HCT116 (cell line): Measurements from ENCODE around the gene CFAP53. TPM values are rescaled to one million over a fixed set of nuclear protein-coding genes. Genes with fewer than 3 reads are reported as not detected.

Experiments used
- ATAC-seq: fragments of 200-7000 bp; cut with Tn5 transposase; 2 replicates; pipeline ENCODE4 v1.9.1; 2020; ENCODE audit warnings: mild to moderate bottlenecking, moderate library complexity
- BruUV-seq: library from RNA; stranded (reverse); fragments of 400-500 nt; replicated peaks from 2 replicates; lab custom pipeline; 2021; lab: Mats Ljungman, UMichigan
- CTCF ChIA-PET: fragments of 300-600 bp; sonication (Branson Sonifier 250); formaldehyde crosslinking; loops from one replicate; lab custom pipeline; 2021; ENCODE audit warnings: antibody characterized with exemption; lab: Charles Lee
- POLR2A ChIA-PET: fragments of 300-600, 350-600 bp; sonication (Branson Sonifier 250); formaldehyde crosslinking; loops from one replicate; lab custom pipeline; 2021; ENCODE audit warnings: antibody characterized with exemption; lab: Charles Lee
- RAD21 ChIA-PET, 2 experiments: fragments of 300-600 bp; sonication (Branson Sonifier 250); formaldehyde crosslinking; loops; one replicate each; lab custom pipeline; 2023; ENCODE audit warnings: low total read pairs in 2 of 2; ENCODE audit not compliant: uncharacterized antibody in 2 of 2, unreplicated experiment in 2 of 2, low non-redundant PET in 1 of 2; lab: Charles Lee
- DNase-seq: peaks from one replicate; pipeline ENCODE4 v3.0.0-alpha.2; 2010; ENCODE audit warnings: low read depth, low spot score
- H2AFZ ChIP-seq: fragments of 200-600 bp; shearing (Covaris generic), sonication (generic); 2 replicates; pipeline ENCODE4 v1.6.1; 2017; ENCODE audit warnings: low read depth, mixed run types, mixed read lengths, antibody characterized with exemption, low read length; ENCODE audit not compliant: poor library complexity, severe bottlenecking
- H3K27ac ChIP-seq: 2 replicates; pipeline ENCODE4 v1.5.1; 2012; ENCODE audit warnings: low read depth, low read length
- H3K27me3 ChIP-seq: fragments of 200-600 bp; sonication (generic); 2 replicates; pipeline ENCODE4 v1.6.1; 2016; ENCODE audit warnings: mixed run types, low read length, mixed read lengths; ENCODE audit not compliant: insufficient read depth
- H3K36me3 ChIP-seq, 2 experiments: fragments of 200-500 bp in 1 of 2; fragments of 200-600 bp in 1 of 2; sonication (Bioruptor generic) in 1 of 2; sonication (generic) in 1 of 2; 2 replicates each; pipeline versions ENCODE4 v1.5.1 to v1.6.1; 2014 to 2016; ENCODE audit warnings: low read length in 2 of 2, inconsistent platforms in 1 of 2, mixed read lengths in 1 of 2, mixed run types in 1 of 2; ENCODE audit not compliant: insufficient read depth in 2 of 2, control insufficient read depth in 1 of 2
- H3K4me1 ChIP-seq, 2 experiments: fragments of 200-600 bp in 1 of 2; sonication (generic) in 1 of 2; 2 replicates each; pipeline versions ENCODE4 v1.5.1 to v1.6.1; 2012 to 2017; ENCODE audit warnings: low read length in 2 of 2, inconsistent platforms in 1 of 2, mild to moderate bottlenecking in 1 of 2, mixed read lengths in 1 of 2, mixed run types in 1 of 2, moderate library complexity in 1 of 2; ENCODE audit not compliant: insufficient read depth in 2 of 2, control insufficient read depth in 1 of 2
- H3K4me2 ChIP-seq: fragments of 200-600 bp; sonication (generic); 2 replicates; pipeline ENCODE4 v1.6.1; 2017; ENCODE audit warnings: mixed run types, low read length, mixed read lengths
- H3K4me3 ChIP-seq, 2 experiments: fragments of 200-600 bp in 1 of 2; sonication (generic) in 1 of 2; replicated peaks in 1 of 2; 2 replicates each; pipeline ENCODE4 v1.5.1; 2011 to 2016; ENCODE audit warnings: low read length in 2 of 2, control low read depth in 1 of 2, low read depth in 1 of 2, mild to moderate bottlenecking in 1 of 2, mixed read lengths in 1 of 2, mixed run types in 1 of 2
- H3K79me2 ChIP-seq: fragments of 200-600 bp; sonication (generic); 2 replicates; pipeline ENCODE4 v1.6.1; 2017; ENCODE audit warnings: mild to moderate bottlenecking, mixed run types, low read length, moderate library complexity, mixed read lengths; ENCODE audit not compliant: insufficient read depth
- H3K9ac ChIP-seq: fragments of 200-600 bp; sonication (generic); 2 replicates; pipeline ENCODE4 v1.6.1; 2016; ENCODE audit warnings: low read length, mixed read lengths
- H3K9me2 ChIP-seq: fragments of 200-600 bp; sonication (generic), shearing (Covaris generic); 2 replicates; pipeline ENCODE4 v1.6.1; 2017; ENCODE audit warnings: mixed run types, mild to moderate bottlenecking, moderate library complexity; ENCODE audit not compliant: insufficient read depth
- H3K9me3 ChIP-seq, 2 experiments: fragments of 200-500 bp in 1 of 2; fragments of 200-600 bp in 1 of 2; sonication (Bioruptor generic) in 1 of 2; sonication (generic) in 1 of 2; 2 replicates each; pipeline ENCODE4 v1.6.1; 2014 to 2017; ENCODE audit warnings: low read length in 2 of 2, mixed read lengths in 2 of 2, inconsistent platforms in 1 of 2, low read depth in 1 of 2, mild to moderate bottlenecking in 1 of 2, mixed run types in 1 of 2, moderate library complexity in 1 of 2; ENCODE audit not compliant: control insufficient read depth in 1 of 2, insufficient read depth in 1 of 2
- H4K20me1 ChIP-seq: fragments of 200-600 bp; sonication (generic), shearing (Covaris generic); 2 replicates; pipeline ENCODE4 v1.6.1; 2017; ENCODE audit warnings: mixed run types, mild to moderate bottlenecking, moderate library complexity; ENCODE audit not compliant: insufficient read depth
- CEBPB ChIP-seq: IDR thresholded peaks from 2 replicates; pipeline ENCODE4 v1.6.1; 2012; ENCODE audit warnings: low read depth
- EGR1 ChIP-seq: IDR thresholded peaks from 2 replicates; pipeline ENCODE4 v1.6.1; 2012; ENCODE audit warnings: low read depth
- ELF1 ChIP-seq: IDR thresholded peaks from 2 replicates; pipeline ENCODE4 v1.6.1; 2012; ENCODE audit warnings: low read depth, borderline replicate concordance
- EZH2 ChIP-seq: fragments of 200-600 bp; sonication (generic); IDR thresholded peaks from 2 replicates; pipeline ENCODE4 v1.6.1; 2017; ENCODE audit warnings: antibody characterized with exemption, mixed run types
- EZH2phosphoT487 ChIP-seq: fragments of 200-600 bp; IDR thresholded peaks from 2 replicates; pipeline ENCODE4 v1.6.1; 2018; ENCODE audit warnings: antibody characterized with exemption, borderline replicate concordance
- FOSL1 ChIP-seq: IDR thresholded peaks from 2 replicates; pipeline ENCODE4 v1.6.1; 2012; ENCODE audit warnings: low read depth
- JUND ChIP-seq: IDR thresholded peaks from 2 replicates; pipeline ENCODE4 v1.6.1; 2012
- POLR2A ChIP-seq: IDR thresholded peaks from 2 replicates; pipeline ENCODE4 v1.7.0; 2011; ENCODE audit warnings: borderline replicate concordance; ENCODE audit not compliant: insufficient read depth, insufficient read length; ENCODE audit errors: extremely low read depth
- POLR2AphosphoS5 ChIP-seq: IDR thresholded peaks from 2 replicates; pipeline ENCODE4 v1.6.1; 2011; ENCODE audit warnings: mild to moderate bottlenecking, low read depth, low read length, moderate library complexity
- RAD21 ChIP-seq: IDR thresholded peaks from 2 replicates; pipeline ENCODE4 v1.6.1; 2012; ENCODE audit warnings: low read depth, mild to moderate bottlenecking
- SIN3A ChIP-seq: IDR thresholded peaks from 2 replicates; pipeline ENCODE4 v1.6.1; 2012; ENCODE audit warnings: low read depth
- SP1 ChIP-seq: IDR thresholded peaks from 2 replicates; pipeline ENCODE4 v1.6.1; 2012; ENCODE audit warnings: low read depth
- SRF ChIP-seq: IDR thresholded peaks from 2 replicates; pipeline ENCODE4 v1.6.1; 2012; ENCODE audit warnings: low read depth
- TCF7L2 ChIP-seq: IDR thresholded peaks from 2 replicates; pipeline ENCODE4 v1.7.0; 2011; ENCODE audit warnings: borderline replicate concordance, inconsistent platforms; ENCODE audit not compliant: insufficient read depth, insufficient read length; ENCODE audit errors: extremely low read depth
- YY1 ChIP-seq: IDR thresholded peaks from 2 replicates; pipeline ENCODE4 v1.6.1; 2011; ENCODE audit warnings: low read length, low read depth, moderate library complexity, mild to moderate bottlenecking; ENCODE audit not compliant: insufficient replicate concordance; ENCODE audit errors: extremely low read depth
- ZFX ChIP-seq: fragments of 450-650 bp; IDR thresholded peaks from 2 replicates; pipeline ENCODE4 v1.6.1; 2017
- intact Hi-C: fragments of 100-400 bp; cut with micrococcal nuclease; formaldehyde crosslinking; loops from 2 replicates; pipeline ENCODE4 v1.10.0; 2022
- total RNA-seq: library from RNA; stranded (reverse); gene quantifications from one replicate; pipeline ENCODE4 v1.2.1, GENCODE V29; 2021; ENCODE audit not compliant: unreplicated experiment
- TF ChIP-seq, protein P1 (sequence below), 3 experiments: fragments of 200-600 bp in 1 of 3; sonication (generic) in 1 of 3; IDR thresholded peaks in 2 of 3; conservative IDR thresholded peaks in 1 of 3; 2 replicates each; pipeline ENCODE4 v1.5.1; 2012 to 2017; ENCODE audit warnings: low read depth in 2 of 3, low read length in 2 of 3, antibody characterized with exemption in 1 of 3, borderline replicate concordance in 1 of 3, control low read depth in 1 of 3, mild to moderate bottlenecking in 1 of 3, mixed read lengths in 1 of 3, mixed run types in 1 of 3, moderate library complexity in 1 of 3; ENCODE audit not compliant: insufficient read depth in 1 of 3
- TF ChIP-seq, protein P2 (sequence below): IDR thresholded peaks from 2 replicates; pipeline ENCODE4 v1.6.1; 2012
- TF ChIP-seq, protein P3 (sequence below): IDR thresholded peaks from 2 replicates; pipeline ENCODE4 v1.6.1; 2011; ENCODE audit warnings: mild to moderate bottlenecking, low read length, moderate library complexity; ENCODE audit not compliant: insufficient replicate concordance; ENCODE audit errors: extremely low read depth
- TF ChIP-seq, protein P4 (sequence below): IDR thresholded peaks from 2 replicates; pipeline ENCODE4 v1.6.1; 2012

CFAP53 gene
- total RNA-seq, 1 experiment from 2014 or later, result 1.1 TPM

DNA sequence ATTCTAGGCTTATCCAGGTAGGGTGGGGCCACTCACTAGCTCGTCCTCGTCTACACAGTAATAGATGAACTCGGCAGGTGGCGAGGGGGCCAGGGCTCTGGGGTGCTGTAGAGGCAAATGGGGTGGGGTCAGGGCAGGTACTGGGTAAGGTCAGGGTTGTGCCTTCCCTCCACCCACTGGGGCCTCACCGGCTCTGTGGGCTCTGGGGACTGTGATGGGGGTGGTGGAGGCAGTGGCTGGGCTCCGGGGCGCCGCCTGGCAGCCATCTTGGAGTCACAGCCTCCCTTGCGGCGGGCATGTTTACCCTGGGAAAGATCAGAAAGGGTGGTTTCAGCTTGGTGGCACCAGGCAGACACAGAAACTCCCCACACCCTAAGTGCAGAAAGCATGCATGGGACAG, 8.6 kb upstream of the CFAP53 start:
- Histone ChIP-seq H3K4me1 (peaks cover 2 to 3% of the 10 kb centered on the region in 2 experiments; a peak in 2 of 4 replicates), H3K4me3 (no peak overlapping the region), H3K27me3 (no peaks in the 10 kb centered on the region), H3K36me3 (peaks cover 52 to 80% of the 10 kb centered on the region in 2 experiments), H2AFZ (no peak overlapping the region), H3K9me3 (no peaks in the 10 kb centered on the region)
- ATAC-seq, result no peak
- TF ChIP-seq, protein P1, sequence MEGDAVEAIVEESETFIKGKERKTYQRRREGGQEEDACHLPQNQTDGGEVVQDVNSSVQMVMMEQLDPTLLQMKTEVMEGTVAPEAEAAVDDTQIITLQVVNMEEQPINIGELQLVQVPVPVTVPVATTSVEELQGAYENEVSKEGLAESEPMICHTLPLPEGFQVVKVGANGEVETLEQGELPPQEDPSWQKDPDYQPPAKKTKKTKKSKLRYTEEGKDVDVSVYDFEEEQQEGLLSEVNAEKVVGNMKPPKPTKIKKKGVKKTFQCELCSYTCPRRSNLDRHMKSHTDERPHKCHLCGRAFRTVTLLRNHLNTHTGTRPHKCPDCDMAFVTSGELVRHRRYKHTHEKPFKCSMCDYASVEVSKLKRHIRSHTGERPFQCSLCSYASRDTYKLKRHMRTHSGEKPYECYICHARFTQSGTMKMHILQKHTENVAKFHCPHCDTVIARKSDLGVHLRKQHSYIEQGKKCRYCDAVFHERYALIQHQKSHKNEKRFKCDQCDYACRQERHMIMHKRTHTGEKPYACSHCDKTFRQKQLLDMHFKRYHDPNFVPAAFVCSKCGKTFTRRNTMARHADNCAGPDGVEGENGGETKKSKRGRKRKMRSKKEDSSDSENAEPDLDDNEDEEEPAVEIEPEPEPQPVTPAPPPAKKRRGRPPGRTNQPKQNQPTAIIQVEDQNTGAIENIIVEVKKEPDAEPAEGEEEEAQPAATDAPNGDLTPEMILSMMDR (IDR thresholded peaks at IDR 0.05 in 2 of 3, conservative IDR thresholded peaks at IDR 0.05 in 1 of 3; ENCODE audit: borderline replicate concordance in 1 of 3, insufficient read depth in 1 of 3, low read depth in 2 of 3, low read length in 2 of 3), result no peak
- TF ChIP-seq SRF (no peak), SIN3A (no peak), EZH2phosphoT487 (no peak), RAD21 (no peak), TCF7L2 (no peak), EZH2 (no peak), POLR2AphosphoS5 (no peak), YY1 (no peak), JUND (no peak), ZFX (no peak), POLR2A (no peak), FOSL1 (no peak), SP1 (no peak), ELF1 (no peak), EGR1 (no peak), CEBPB (no peak)
- TF ChIP-seq, protein P2, sequence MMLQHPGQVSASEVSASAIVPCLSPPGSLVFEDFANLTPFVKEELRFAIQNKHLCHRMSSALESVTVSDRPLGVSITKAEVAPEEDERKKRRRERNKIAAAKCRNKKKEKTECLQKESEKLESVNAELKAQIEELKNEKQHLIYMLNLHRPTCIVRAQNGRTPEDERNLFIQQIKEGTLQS, result no peak
- TF ChIP-seq, protein P3, sequence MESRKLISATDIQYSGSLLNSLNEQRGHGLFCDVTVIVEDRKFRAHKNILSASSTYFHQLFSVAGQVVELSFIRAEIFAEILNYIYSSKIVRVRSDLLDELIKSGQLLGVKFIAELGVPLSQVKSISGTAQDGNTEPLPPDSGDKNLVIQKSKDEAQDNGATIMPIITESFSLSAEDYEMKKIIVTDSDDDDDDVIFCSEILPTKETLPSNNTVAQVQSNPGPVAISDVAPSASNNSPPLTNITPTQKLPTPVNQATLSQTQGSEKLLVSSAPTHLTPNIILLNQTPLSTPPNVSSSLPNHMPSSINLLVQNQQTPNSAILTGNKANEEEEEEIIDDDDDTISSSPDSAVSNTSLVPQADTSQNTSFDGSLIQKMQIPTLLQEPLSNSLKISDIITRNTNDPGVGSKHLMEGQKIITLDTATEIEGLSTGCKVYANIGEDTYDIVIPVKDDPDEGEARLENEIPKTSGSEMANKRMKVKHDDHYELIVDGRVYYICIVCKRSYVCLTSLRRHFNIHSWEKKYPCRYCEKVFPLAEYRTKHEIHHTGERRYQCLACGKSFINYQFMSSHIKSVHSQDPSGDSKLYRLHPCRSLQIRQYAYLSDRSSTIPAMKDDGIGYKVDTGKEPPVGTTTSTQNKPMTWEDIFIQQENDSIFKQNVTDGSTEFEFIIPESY, result no peak
- TF ChIP-seq, protein P4, sequence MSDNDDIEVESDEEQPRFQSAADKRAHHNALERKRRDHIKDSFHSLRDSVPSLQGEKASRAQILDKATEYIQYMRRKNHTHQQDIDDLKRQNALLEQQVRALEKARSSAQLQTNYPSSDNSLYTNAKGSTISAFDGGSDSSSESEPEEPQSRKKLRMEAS, result no peak
- TF ChIP-seq, all 23 proteins: peak for 0
- no peak overlapping the region for H3K9ac ChIP-seq
- H4K20me1 ChIP-seq, result no peaks in the 10 kb centered on the region
- no peaks in the 10 kb centered on the region for H3K9me2 ChIP-seq
- no peak for DNase-seq
- H3K27ac ChIP-seq, result no peak overlapping the region
- no TSS peak for BruUV-seq
- CTCF ChIA-PET, result no interaction called here
- no peak overlapping the region for H3K4me2 ChIP-seq
- POLR2A ChIA-PET, result no interaction called here
- RAD21 ChIA-PET, result no interaction called here
- intact Hi-C loops, result no loop called here
- H3K79me2 ChIP-seq, result peaks cover 25% of the 10 kb centered on the region
